Neural progenitor cell (in vitro differentiated cells): ENCODE measurements around the gene NKAIN2.

Experiments used
- EZH2 ChIP-seq: fragments of 200-600 bp; sonication (generic); IDR thresholded peaks from 2 replicates; pipeline ENCODE4 v1.6.1; 2017; ENCODE audit warnings: antibody characterized with exemption, mild to moderate bottlenecking, moderate library complexity
- EZH2phosphoT487 ChIP-seq: fragments of 200-600 bp; sonication (generic); IDR thresholded peaks from 2 replicates; pipeline ENCODE4 v1.6.1; 2017; ENCODE audit warnings: antibody characterized with exemption
- TF ChIP-seq, protein P1 (sequence below): fragments of 200-600 bp; sonication (generic); IDR thresholded peaks from 2 replicates; pipeline ENCODE4 v1.5.1; 2017; ENCODE audit warnings: antibody characterized with exemption, mild to moderate bottlenecking

- TF ChIP-seq EZH2phosphoT487 (no peak), EZH2 (no peak)
- TF ChIP-seq, protein P1, sequence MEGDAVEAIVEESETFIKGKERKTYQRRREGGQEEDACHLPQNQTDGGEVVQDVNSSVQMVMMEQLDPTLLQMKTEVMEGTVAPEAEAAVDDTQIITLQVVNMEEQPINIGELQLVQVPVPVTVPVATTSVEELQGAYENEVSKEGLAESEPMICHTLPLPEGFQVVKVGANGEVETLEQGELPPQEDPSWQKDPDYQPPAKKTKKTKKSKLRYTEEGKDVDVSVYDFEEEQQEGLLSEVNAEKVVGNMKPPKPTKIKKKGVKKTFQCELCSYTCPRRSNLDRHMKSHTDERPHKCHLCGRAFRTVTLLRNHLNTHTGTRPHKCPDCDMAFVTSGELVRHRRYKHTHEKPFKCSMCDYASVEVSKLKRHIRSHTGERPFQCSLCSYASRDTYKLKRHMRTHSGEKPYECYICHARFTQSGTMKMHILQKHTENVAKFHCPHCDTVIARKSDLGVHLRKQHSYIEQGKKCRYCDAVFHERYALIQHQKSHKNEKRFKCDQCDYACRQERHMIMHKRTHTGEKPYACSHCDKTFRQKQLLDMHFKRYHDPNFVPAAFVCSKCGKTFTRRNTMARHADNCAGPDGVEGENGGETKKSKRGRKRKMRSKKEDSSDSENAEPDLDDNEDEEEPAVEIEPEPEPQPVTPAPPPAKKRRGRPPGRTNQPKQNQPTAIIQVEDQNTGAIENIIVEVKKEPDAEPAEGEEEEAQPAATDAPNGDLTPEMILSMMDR = no peak
Measured at GRCh38 chr6:124052120-124052519, 248.5 kb downstream of the NKAIN2 start.
